ENCODE results near the gene PDE6C. TPM values are rescaled to one million over a fixed set of nuclear protein-coding genes. Genes with fewer than 3 reads are reported as not detected.

PDE6C gene
- total RNA-seq, 1 experiment from 2014 or later: not detected

- intact Hi-C loops (cut with micrococcal nuclease; ENCODE audit: unreplicated experiment) (no loop called here), in situ Hi-C loops (cut with HindIII; ENCODE audit: low pct_unique_long_range_greater_than_20kb, low sequenced_read_pairs) (no loop called here)
- Histone ChIP-seq H3K4me1 (ENCODE audit: control insufficient read depth, insufficient read depth, low read length) (no peaks in the 10 kb centered on the region), H3K36me3 (ENCODE audit: control insufficient read depth, insufficient read depth, low read length) (peaks cover 36% of the 10 kb centered on the region), H3K9me3 (ENCODE audit: control insufficient read depth, insufficient read depth, low read depth, low read length) (no peaks in the 10 kb centered on the region), H3K27me3 (ENCODE audit: control insufficient read depth, insufficient read depth, low read length) (no peaks in the 10 kb centered on the region), H3K27ac (ENCODE audit: low read length) (no peak overlapping the region), H3K4me3 (ENCODE audit: low read depth in 2 of 2, low read length in 2 of 2) (no peak overlapping the region)
- BruUV-seq (replicated peaks): no TSS peak
- TF ChIP-seq SIN3A (IDR thresholded peaks at IDR 0.05; ENCODE audit: borderline replicate concordance, insufficient read depth, low read depth, low read length) (no peak), CTCF (IDR thresholded peaks at IDR 0.05) (no peak), REST (IDR thresholded peaks at IDR 0.05; ENCODE audit: insufficient read depth in 1 of 2, low read depth in 2 of 2, low read length in 1 of 2) (no peak), POLR2AphosphoS5 (IDR thresholded peaks at IDR 0.05; ENCODE audit: low read depth, low read length) (no peak), TCF7L2 (IDR thresholded peaks at IDR 0.05; ENCODE audit: low read depth, low read length) (no peak)
- CTCF ChIA-PET: interaction anchor here (1.7 kb wide), 1 partner anchor 116 kb away, joined by 4 read pairs; no protein-coding TSS in a partner anchor
- no peak for DNase-seq (ENCODE audit: low read depth, low spot score)
- no peak for ATAC-seq
- POLR2A ChIA-PET: interaction anchor here (0.7 kb wide), 1 partner anchor 116 kb away, joined by 3 read pairs; no protein-coding TSS in a partner anchor
Observed at GRCh38 chr10:93670372-93670771, 58.0 kb downstream of the PDE6C start.

- TF ChIP-seq CTCF (IDR thresholded peaks at IDR 0.05) (no peak), POLR2AphosphoS5 (IDR thresholded peaks at IDR 0.05; ENCODE audit: low read depth, low read length) (no peak), TCF7L2 (IDR thresholded peaks at IDR 0.05; ENCODE audit: low read depth, low read length) (no peak), SIN3A (IDR thresholded peaks at IDR 0.05; ENCODE audit: borderline replicate concordance, insufficient read depth, low read depth, low read length) (no peak), REST (IDR thresholded peaks at IDR 0.05; ENCODE audit: insufficient read depth in 1 of 2, low read depth in 2 of 2, low read length in 1 of 2) (no peak)
- Histone ChIP-seq H3K27ac (ENCODE audit: low read length) (no peak overlapping the region), H3K36me3 (ENCODE audit: control insufficient read depth, insufficient read depth, low read length) (peaks cover 36% of the 10 kb centered on the region), H3K4me3 (ENCODE audit: low read depth in 2 of 2, low read length in 2 of 2) (no peak overlapping the region), H3K4me1 (ENCODE audit: control insufficient read depth, insufficient read depth, low read length) (no peaks in the 10 kb centered on the region), H3K27me3 (ENCODE audit: control insufficient read depth, insufficient read depth, low read length) (no peaks in the 10 kb centered on the region), H3K9me3 (ENCODE audit: control insufficient read depth, insufficient read depth, low read depth, low read length) (no peaks in the 10 kb centered on the region)
- in situ Hi-C loops (cut with HindIII; ENCODE audit: low pct_unique_long_range_greater_than_20kb, low sequenced_read_pairs): no loop called here
- no TSS peak for BruUV-seq (replicated peaks)
- ChIA-PET POLR2A (interaction anchor here (0.7 kb wide), 1 partner anchor 116 kb away, joined by 3 read pairs; no protein-coding TSS in a partner anchor), CTCF (interaction anchor here (1.7 kb wide), 1 partner anchor 116 kb away, joined by 4 read pairs; no protein-coding TSS in a partner anchor)
- ATAC-seq: no peak
- intact Hi-C loops (cut with micrococcal nuclease; ENCODE audit: unreplicated experiment): no loop called here
- DNase-seq (ENCODE audit: low read depth, low spot score): no peak
Observed at GRCh38 chr10:93671042-93671441, 58.7 kb downstream of the PDE6C start.

All from Panc1 (cell line).